IPS-18a (cell line): ENCODE measurements around the gene ASCL4.

Experiments
- H3K27ac ChIP-seq: one replicate; pipeline ENCODE4 v1.5.1; 2013; ENCODE audit warnings: low read length
- H3K27me3 ChIP-seq: one replicate; pipeline ENCODE4 v1.6.1; 2013; ENCODE audit warnings: mild to moderate bottlenecking, low read length; ENCODE audit not compliant: control insufficient read depth, insufficient read depth
- H3K36me3 ChIP-seq: one replicate; pipeline ENCODE4 v1.6.1; 2013; ENCODE audit warnings: low read depth, low read length; ENCODE audit not compliant: control insufficient read depth
- H3K4me1 ChIP-seq: one replicate; pipeline ENCODE4 v1.6.1; 2013; ENCODE audit warnings: low read depth, low read length; ENCODE audit not compliant: control insufficient read depth
- H3K4me3 ChIP-seq: one replicate; pipeline ENCODE4 v1.5.1; 2013; ENCODE audit warnings: low read length
- H3K9ac ChIP-seq: one replicate; pipeline ENCODE4 v1.6.1; 2013; ENCODE audit warnings: mild to moderate bottlenecking, low read length, moderate library complexity
- H3K9me3 ChIP-seq: one replicate; pipeline ENCODE4 v1.6.1; 2013; ENCODE audit warnings: low read depth, low read length; ENCODE audit not compliant: control insufficient read depth

The ASCL4 gene

GRCh38 chr12:107780298-107780697 lies 5.8 kb downstream of the ASCL4 start:
- no peak overlapping the region for H3K9ac ChIP-seq
- H3K27me3 ChIP-seq, result peaks cover 40% of the 10 kb centered on the region
- H3K4me1 ChIP-seq, result no peaks in the 10 kb centered on the region
- H3K9me3 ChIP-seq, result no peaks in the 10 kb centered on the region
- H3K4me3 ChIP-seq, result no peak overlapping the region
- no peak overlapping the region for H3K27ac ChIP-seq
- no peaks in the 10 kb centered on the region for H3K36me3 ChIP-seq

- peaks cover 22% of the 10 kb centered on the region for H3K27me3 ChIP-seq
- no peaks in the 10 kb centered on the region for H3K9me3 ChIP-seq
- no peaks in the 10 kb centered on the region for H3K4me1 ChIP-seq
- H3K36me3 ChIP-seq, result no peaks in the 10 kb centered on the region
- no peak overlapping the region for H3K27ac ChIP-seq
- H3K4me3 ChIP-seq, result no peak overlapping the region
- no peak overlapping the region for H3K9ac ChIP-seq
These were observed 7.6 kb downstream of the ASCL4 start for GRCh38 chr12:107782067-107782466.

- H3K4me3 ChIP-seq, result no peak overlapping the region
- no peaks in the 10 kb centered on the region for H3K9me3 ChIP-seq
- no peak overlapping the region for H3K9ac ChIP-seq
- H3K27ac ChIP-seq, result no peak overlapping the region
- no peaks in the 10 kb centered on the region for H3K36me3 ChIP-seq
- peaks cover 11% of the 10 kb centered on the region for H3K27me3 ChIP-seq
- H3K4me1 ChIP-seq, result no peaks in the 10 kb centered on the region
These were observed 9.2 kb downstream of the ASCL4 start for GRCh38 chr12:107783406-107784376.

- Histone ChIP-seq H3K4me3 (no peak overlapping the region), H3K9ac (no peak overlapping the region), H3K27me3 (no peaks in the 10 kb centered on the region), H3K9me3 (no peaks in the 10 kb centered on the region), H3K36me3 (no peaks in the 10 kb centered on the region), H3K4me1 (no peaks in the 10 kb centered on the region), H3K27ac (no peak overlapping the region)
These were observed 13.8 kb downstream of the ASCL4 start for GRCh38 chr12:107788281-107788680.

- Histone ChIP-seq H3K27me3 (no peaks in the 10 kb centered on the region), H3K9me3 (no peaks in the 10 kb centered on the region), H3K4me1 (no peaks in the 10 kb centered on the region), H3K4me3 (no peak overlapping the region), H3K9ac (no peak overlapping the region), H3K27ac (no peak overlapping the region), H3K36me3 (no peaks in the 10 kb centered on the region)
These were observed 14.4 kb downstream of the ASCL4 start for GRCh38 chr12:107788690-107789458.

- Histone ChIP-seq H3K4me3 (no peak overlapping the region), H3K9ac (no peak overlapping the region), H3K27ac (no peak overlapping the region), H3K4me1 (no peaks in the 10 kb centered on the region), H3K27me3 (no peaks in the 10 kb centered on the region), H3K9me3 (no peaks in the 10 kb centered on the region), H3K36me3 (no peaks in the 10 kb centered on the region)
These were observed 17.1 kb downstream of the ASCL4 start for GRCh38 chr12:107791465-107792089.

GRCh38 chr12:107794451-107794850 lies 19.9 kb downstream of the ASCL4 start:
- Histone ChIP-seq H3K27ac (no peak overlapping the region), H3K4me3 (no peak overlapping the region), H3K9me3 (no peaks in the 10 kb centered on the region), H3K36me3 (no peaks in the 10 kb centered on the region), H3K9ac (no peak overlapping the region), H3K4me1 (no peaks in the 10 kb centered on the region), H3K27me3 (no peaks in the 10 kb centered on the region)

GRCh38 chr12:107798580-107798979 lies 24.1 kb downstream of the ASCL4 start:
- Histone ChIP-seq H3K36me3 (no peaks in the 10 kb centered on the region), H3K27ac (no peak overlapping the region), H3K9me3 (no peaks in the 10 kb centered on the region), H3K4me3 (no peak overlapping the region), H3K9ac (no peak overlapping the region), H3K27me3 (no peaks in the 10 kb centered on the region), H3K4me1 (peaks cover 7% of the 10 kb centered on the region)

GRCh38 chr12:107801150-107801549 lies 26.6 kb downstream of the ASCL4 start:
- Histone ChIP-seq H3K36me3 (no peaks in the 10 kb centered on the region), H3K4me1 (peaks cover 7% of the 10 kb centered on the region), H3K27me3 (no peaks in the 10 kb centered on the region), H3K9me3 (no peaks in the 10 kb centered on the region), H3K27ac (no peak overlapping the region), H3K9ac (no peak overlapping the region), H3K4me3 (no peak overlapping the region)

- H3K27ac ChIP-seq, result no peak overlapping the region
- H3K27me3 ChIP-seq, result no peaks in the 10 kb centered on the region
- H3K9me3 ChIP-seq, result no peaks in the 10 kb centered on the region
- H3K4me3 ChIP-seq, result no peak overlapping the region
- no peaks in the 10 kb centered on the region for H3K36me3 ChIP-seq
- H3K4me1 ChIP-seq, result peaks cover 7% of the 10 kb centered on the region
- no peak overlapping the region for H3K9ac ChIP-seq
These were observed 28.6 kb downstream of the ASCL4 start for GRCh38 chr12:107803092-107803491.

- H3K9me3 ChIP-seq, result no peaks in the 10 kb centered on the region
- H3K27me3 ChIP-seq, result no peaks in the 10 kb centered on the region
These were observed 31.1 kb downstream of the ASCL4 start for GRCh38 chr12:107805488-107806180.

More at GRCh38 chr12:107805488-107806180, 31.1 kb downstream of the ASCL4 start:
- no peak overlapping the region for H3K9ac ChIP-seq
- no peak overlapping the region for H3K27ac ChIP-seq
- H3K4me3 ChIP-seq, result no peak overlapping the region
- peaks cover 7% of the 10 kb centered on the region for H3K4me1 ChIP-seq
- no peaks in the 10 kb centered on the region for H3K36me3 ChIP-seq
